Astrocyte (in vitro differentiated cells and primary cell): Measurements from ENCODE around the gene METTL15.

Experiments used
- CTCF ChIP-seq: IDR thresholded peaks from 2 replicates; pipeline ENCODE4 v1.5.1; 2011; ENCODE audit warnings: low read depth, mild to moderate bottlenecking, inconsistent platforms, low read length, moderate library complexity; ENCODE audit not compliant: insufficient read depth
- EZH2 ChIP-seq: IDR thresholded peaks from 2 replicates; pipeline ENCODE4 v1.6.1; 2012; ENCODE audit warnings: mild to moderate bottlenecking, low read length, inconsistent platforms; ENCODE audit not compliant: insufficient read depth

GRCh38 chr11:28223994-28224393, 115.8 kb downstream of the METTL15 start:
- TF ChIP-seq CTCF = no peak
- no peak for TF ChIP-seq EZH2
